Immature natural killer cell (primary cell): ENCODE data around the gene TATDN3. TPM values are rescaled to one million over a fixed set of nuclear protein-coding genes. Genes with fewer than 3 reads are reported as not detected.

Experiments
- DNase-seq, 3 donors: peaks; one replicate each; pipeline ENCODE4 v3.0.0; 2022; ENCODE audit warnings: mixed read lengths in 1 of 3
- H3K27ac Mint-ChIP-seq, 6 donors: one replicate each; pipeline ENCODE4 v1.8.0; 2020; ENCODE audit warnings: mixed read lengths in 6 of 6, mild to moderate bottlenecking in 5 of 6, inconsistent platforms in 4 of 6, moderate library complexity in 3 of 6
- H3K27me3 Mint-ChIP-seq, 3 donors: one replicate each; pipeline ENCODE4 v1.8.0; 2020 to 2021; ENCODE audit warnings: low read depth in 3 of 3, mild to moderate bottlenecking in 3 of 3, mixed read lengths in 3 of 3, moderate library complexity in 3 of 3, inconsistent platforms in 1 of 3
- H3K36me3 Mint-ChIP-seq, 3 donors: one replicate each; pipeline ENCODE4 v1.8.0; 2020; ENCODE audit warnings: mixed read lengths in 3 of 3, inconsistent platforms in 2 of 3, mild to moderate bottlenecking in 2 of 3
- H3K4me1 Mint-ChIP-seq, 2 donors: one replicate each; pipeline ENCODE4 v1.8.0; 2020; ENCODE audit warnings: inconsistent platforms in 2 of 2, mild to moderate bottlenecking in 2 of 2, mixed read lengths in 2 of 2, moderate library complexity in 1 of 2
- H3K4me3 Mint-ChIP-seq, 5 donors: one replicate each; pipeline ENCODE4 v1.8.0; 2020; ENCODE audit warnings: mild to moderate bottlenecking in 5 of 5, mixed read lengths in 5 of 5, inconsistent platforms in 3 of 5, moderate library complexity in 3 of 5
- H3K9me3 Mint-ChIP-seq, 6 donors: one replicate each; pipeline ENCODE4 v1.8.0; 2020; ENCODE audit warnings: mild to moderate bottlenecking in 6 of 6, mixed read lengths in 6 of 6, inconsistent platforms in 4 of 6, moderate library complexity in 3 of 6
- polyA plus RNA-seq, 3 donors: library from polyadenylated mRNA; unstranded; fragments of 300-500 nt; fragmentation: Illumina TruSeq; gene quantifications; one replicate each; pipeline ENCODE4 v1.2.3, GENCODE V29; 2021

The TATDN3 gene
- polyA plus RNA-seq, 3 donors from 2014 or later, result 8.5 to 14.8 (median 14.6) TPM

- peaks cover 0 to 2% (median 0%) of the 10 kb centered on the region in 3 donors for H3K27me3 Mint-ChIP-seq
- no peak overlapping the region for H3K27ac Mint-ChIP-seq
- no peak overlapping the region for H3K4me3 Mint-ChIP-seq
- peaks cover 1 to 5% of the 10 kb centered on the region in 2 donors for H3K4me1 Mint-ChIP-seq
- H3K36me3 Mint-ChIP-seq, result peaks cover 11 to 36% (median 21%) of the 10 kb centered on the region in 3 donors
- peak in 2 of 3 donors; percentile 28 to 30 for DNase-seq
- no peaks in the 10 kb centered on the region for H3K9me3 Mint-ChIP-seq
These were observed 9.1 kb upstream of the TATDN3 start for GRCh38 chr1:212782422-212783154.

- no peak overlapping the region for H3K4me3 Mint-ChIP-seq
- H3K4me1 Mint-ChIP-seq, result peaks cover 4 to 12% of the 10 kb centered on the region in 2 donors
- peak overlapping the region in 1 of 6 donors; percentile 5 for H3K27ac Mint-ChIP-seq
- H3K36me3 Mint-ChIP-seq, result peaks cover 6 to 29% (median 15%) of the 10 kb centered on the region in 3 donors
- H3K27me3 Mint-ChIP-seq, result peaks cover 0 to 2% (median 0%) of the 10 kb centered on the region in 3 donors
- DNase-seq, result no peak
- no peaks in the 10 kb centered on the region for H3K9me3 Mint-ChIP-seq
These were observed 7.7 kb upstream of the TATDN3 start for GRCh38 chr1:212783976-212784375.

GRCh38 chr1:212785871-212786270 is 5.8 kb upstream of the TATDN3 start:
- Mint-ChIP-seq H3K9me3 (no peaks in the 10 kb centered on the region), H3K36me3 (peaks cover 6 to 29% (median 15%) of the 10 kb centered on the region in 3 donors), H3K4me3 (no peak overlapping the region), H3K27me3 (peaks cover 0 to 4% (median 0%) of the 10 kb centered on the region in 3 donors), H3K4me1 (peaks cover 12 to 24% of the 10 kb centered on the region in 2 donors), H3K27ac (no peak overlapping the region)
- no peak for DNase-seq

GRCh38 chr1:212791261-212791675 is 426 bp upstream of the TATDN3 start:
- no peak for DNase-seq
- peaks cover 12 to 15% (median 12%) of the 10 kb centered on the region in 3 donors for H3K27me3 Mint-ChIP-seq
- peak overlapping the region; percentile 74 to 99 (median 92) for H3K27ac Mint-ChIP-seq
- peaks cover 37 to 59% of the 10 kb centered on the region in 2 donors for H3K4me1 Mint-ChIP-seq
- H3K36me3 Mint-ChIP-seq, result peaks cover 7 to 10% (median 9%) of the 10 kb centered on the region in 3 donors
- no peaks in the 10 kb centered on the region for H3K9me3 Mint-ChIP-seq
- H3K4me3 Mint-ChIP-seq, result peak overlapping the region; percentile 90 to 100 (median 96)

GRCh38 chr1:212792396-212792908 is 758 bp downstream of the TATDN3 start:
- peaks cover 37 to 55% of the 10 kb centered on the region in 2 donors for H3K4me1 Mint-ChIP-seq
- H3K9me3 Mint-ChIP-seq, result no peaks in the 10 kb centered on the region
- peak overlapping the region; percentile 74 to 99 (median 92) for H3K27ac Mint-ChIP-seq
- H3K4me3 Mint-ChIP-seq, result peak overlapping the region; percentile 90 to 100 (median 96)
- H3K36me3 Mint-ChIP-seq, result peaks cover 10 to 17% (median 16%) of the 10 kb centered on the region in 3 donors
- peaks cover 12 to 15% (median 12%) of the 10 kb centered on the region in 3 donors for H3K27me3 Mint-ChIP-seq
- no peak for DNase-seq

GRCh38 chr1:212794561-212795014 is 2.9 kb downstream of the TATDN3 start:
- DNase-seq, result no peak
- H3K4me1 Mint-ChIP-seq, result peaks cover 34 to 44% of the 10 kb centered on the region in 2 donors
- H3K4me3 Mint-ChIP-seq, result peak overlapping the region in 4 of 5 donors; percentile 7 to 42 (median 11)
- peaks cover 17 to 30% (median 29%) of the 10 kb centered on the region in 3 donors for H3K36me3 Mint-ChIP-seq
- H3K27ac Mint-ChIP-seq, result peak overlapping the region in 2 of 6 donors; percentile 31 to 43
- peaks cover 12 to 17% (median 12%) of the 10 kb centered on the region in 3 donors for H3K27me3 Mint-ChIP-seq
- no peaks in the 10 kb centered on the region for H3K9me3 Mint-ChIP-seq

GRCh38 chr1:212797681-212798080 is 6.0 kb downstream of the TATDN3 start:
- no peaks in the 10 kb centered on the region for H3K9me3 Mint-ChIP-seq
- no peak overlapping the region for H3K4me3 Mint-ChIP-seq
- H3K4me1 Mint-ChIP-seq, result peaks cover 11 to 17% of the 10 kb centered on the region in 2 donors
- H3K27ac Mint-ChIP-seq, result no peak overlapping the region
- DNase-seq, result no peak
- peaks cover 30 to 41% (median 38%) of the 10 kb centered on the region in 3 donors for H3K36me3 Mint-ChIP-seq
- peaks cover 0 to 2% (median 2%) of the 10 kb centered on the region in 3 donors for H3K27me3 Mint-ChIP-seq

GRCh38 chr1:212805767-212806166 is 14.1 kb downstream of the TATDN3 start:
- H3K4me3 Mint-ChIP-seq, result no peak overlapping the region
- no peaks in the 10 kb centered on the region for H3K27me3 Mint-ChIP-seq
- H3K9me3 Mint-ChIP-seq, result no peaks in the 10 kb centered on the region
- no peaks in the 10 kb centered on the region for H3K4me1 Mint-ChIP-seq
- H3K36me3 Mint-ChIP-seq, result peaks cover 19 to 39% (median 28%) of the 10 kb centered on the region in 3 donors
- DNase-seq, result no peak
- H3K27ac Mint-ChIP-seq, result no peak overlapping the region

GRCh38 chr1:212814537-212815334 is 23.0 kb downstream of the TATDN3 start:
- H3K4me1 Mint-ChIP-seq, result peaks cover 0 to 4% of the 10 kb centered on the region in 2 donors
- peaks cover 0 to 2% (median 1%) of the 10 kb centered on the region in 3 donors for H3K27me3 Mint-ChIP-seq
- DNase-seq, result no peak
- H3K4me3 Mint-ChIP-seq, result no peak overlapping the region
- no peaks in the 10 kb centered on the region for H3K9me3 Mint-ChIP-seq
- H3K27ac Mint-ChIP-seq, result no peak overlapping the region
- H3K36me3 Mint-ChIP-seq, result peaks cover 13 to 19% (median 13%) of the 10 kb centered on the region in 3 donors

GRCh38 chr1:212816567-212817278 is 25.0 kb downstream of the TATDN3 start:
- DNase-seq, result no peak
- no peaks in the 10 kb centered on the region for H3K9me3 Mint-ChIP-seq

GRCh38 chr1:212819726-212820125 is 28.0 kb downstream of the TATDN3 start:
- peaks cover 0 to 8% (median 3%) of the 10 kb centered on the region in 6 donors for H3K9me3 Mint-ChIP-seq
- H3K36me3 Mint-ChIP-seq, result peaks cover 7 to 21% (median 10%) of the 10 kb centered on the region in 3 donors
- H3K4me3 Mint-ChIP-seq, result no peak overlapping the region
- H3K27ac Mint-ChIP-seq, result no peak overlapping the region
- peaks cover 1 to 7% (median 6%) of the 10 kb centered on the region in 3 donors for H3K27me3 Mint-ChIP-seq
- peaks cover 0 to 6% of the 10 kb centered on the region in 2 donors for H3K4me1 Mint-ChIP-seq
- no peak for DNase-seq

More at GRCh38 chr1:212816567-212817278, 25.0 kb downstream of the TATDN3 start:
- H3K4me3 Mint-ChIP-seq, result no peak overlapping the region
- H3K4me1 Mint-ChIP-seq, result peaks cover 0 to 6% of the 10 kb centered on the region in 2 donors
- H3K27me3 Mint-ChIP-seq, result peaks cover 0 to 4% (median 1%) of the 10 kb centered on the region in 3 donors
- no peak overlapping the region for H3K27ac Mint-ChIP-seq
- peaks cover 13 to 19% (median 13%) of the 10 kb centered on the region in 3 donors for H3K36me3 Mint-ChIP-seq

- peaks cover 8 to 15% (median 14%) of the 10 kb centered on the region in 3 donors for H3K36me3 Mint-ChIP-seq
- no peak for DNase-seq
- H3K27me3 Mint-ChIP-seq, result peaks cover 2 to 7% (median 6%) of the 10 kb centered on the region in 3 donors
- peaks cover 0 to 6% of the 10 kb centered on the region in 2 donors for H3K4me1 Mint-ChIP-seq
- H3K4me3 Mint-ChIP-seq, result no peak overlapping the region
- H3K27ac Mint-ChIP-seq, result no peak overlapping the region
- H3K9me3 Mint-ChIP-seq, result peaks cover 0 to 16% (median 11%) of the 10 kb centered on the region in 6 donors
These were observed 29.3 kb downstream of the TATDN3 start for GRCh38 chr1:212820969-212821368.

- peaks cover 6 to 15% (median 7%) of the 10 kb centered on the region in 3 donors for H3K27me3 Mint-ChIP-seq
- H3K4me1 Mint-ChIP-seq, result peaks cover 0 to 6% of the 10 kb centered on the region in 2 donors
- H3K9me3 Mint-ChIP-seq, result peaks cover 0 to 23% (median 15%) of the 10 kb centered on the region in 6 donors
- H3K36me3 Mint-ChIP-seq, result peaks cover 11 to 12% (median 12%) of the 10 kb centered on the region in 3 donors
- no peak overlapping the region for H3K4me3 Mint-ChIP-seq
- H3K27ac Mint-ChIP-seq, result no peak overlapping the region
- DNase-seq, result no peak
These were observed 31.3 kb downstream of the TATDN3 start for GRCh38 chr1:212822956-212823355.
